ENCODE results near the gene SRRM4.

The SRRM4 gene

GRCh38 chr12:119055977-119056376 lies 74.6 kb downstream of the SRRM4 start:
- TF ChIP-seq, protein P1, sequence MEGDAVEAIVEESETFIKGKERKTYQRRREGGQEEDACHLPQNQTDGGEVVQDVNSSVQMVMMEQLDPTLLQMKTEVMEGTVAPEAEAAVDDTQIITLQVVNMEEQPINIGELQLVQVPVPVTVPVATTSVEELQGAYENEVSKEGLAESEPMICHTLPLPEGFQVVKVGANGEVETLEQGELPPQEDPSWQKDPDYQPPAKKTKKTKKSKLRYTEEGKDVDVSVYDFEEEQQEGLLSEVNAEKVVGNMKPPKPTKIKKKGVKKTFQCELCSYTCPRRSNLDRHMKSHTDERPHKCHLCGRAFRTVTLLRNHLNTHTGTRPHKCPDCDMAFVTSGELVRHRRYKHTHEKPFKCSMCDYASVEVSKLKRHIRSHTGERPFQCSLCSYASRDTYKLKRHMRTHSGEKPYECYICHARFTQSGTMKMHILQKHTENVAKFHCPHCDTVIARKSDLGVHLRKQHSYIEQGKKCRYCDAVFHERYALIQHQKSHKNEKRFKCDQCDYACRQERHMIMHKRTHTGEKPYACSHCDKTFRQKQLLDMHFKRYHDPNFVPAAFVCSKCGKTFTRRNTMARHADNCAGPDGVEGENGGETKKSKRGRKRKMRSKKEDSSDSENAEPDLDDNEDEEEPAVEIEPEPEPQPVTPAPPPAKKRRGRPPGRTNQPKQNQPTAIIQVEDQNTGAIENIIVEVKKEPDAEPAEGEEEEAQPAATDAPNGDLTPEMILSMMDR (IDR thresholded peaks at IDR 0.05; ENCODE audit: insufficient read depth, low read length, missing control alignments) = no peak
- POLR2A ChIA-PET = no interaction called here
- no peak overlapping the region for H3K4me3 ChIP-seq (ENCODE audit: low read depth, low read length)
- no peak for DNase-seq (ENCODE audit: low read depth, low spot score)
- CTCF ChIA-PET = no interaction called here

DNA sequence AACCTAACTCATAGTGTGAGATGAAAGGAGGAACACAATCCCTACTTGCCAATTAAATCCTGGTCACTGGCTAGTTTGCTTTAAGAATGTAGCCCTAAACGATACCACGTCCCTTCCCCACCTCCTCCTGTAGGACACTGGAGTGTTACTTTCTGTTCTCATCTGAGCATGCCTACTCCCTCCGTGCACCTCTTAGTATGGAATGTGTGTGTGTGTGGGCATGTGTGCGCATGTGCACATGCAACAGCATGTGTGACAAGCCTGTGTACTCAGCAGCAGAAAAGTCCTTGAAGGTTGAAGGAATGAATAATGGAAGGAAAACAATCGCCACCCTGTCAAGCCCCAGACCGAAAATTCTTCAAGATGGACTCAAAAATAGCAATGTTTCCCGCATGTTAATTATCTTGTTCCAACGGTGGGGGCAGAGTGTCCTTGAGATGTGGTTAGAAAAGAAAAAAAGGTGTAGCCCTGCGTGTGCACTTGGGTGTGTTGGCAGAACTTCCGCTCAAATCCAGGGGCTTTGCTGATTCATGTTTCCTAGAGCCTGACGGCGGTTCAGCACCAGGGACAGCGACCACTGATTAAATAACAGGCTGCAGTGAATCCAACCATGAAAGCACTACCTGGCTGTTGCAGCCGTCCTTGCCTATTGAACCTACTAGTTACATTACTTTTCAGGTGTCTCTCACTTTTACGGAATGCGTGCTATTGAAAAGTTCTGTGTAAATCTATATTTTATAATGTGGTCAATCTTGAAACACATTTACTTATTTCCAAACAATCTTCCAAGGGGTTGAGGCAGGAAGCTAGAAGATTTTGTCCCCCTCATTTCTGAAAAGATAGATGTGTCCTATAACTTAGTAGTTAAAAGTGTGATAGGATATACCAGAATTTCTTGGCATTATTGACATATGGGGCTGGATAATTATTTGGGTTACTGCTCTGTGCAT lies 79.8 kb downstream of the SRRM4 start:
- TF ChIP-seq, protein P1 (IDR thresholded peaks at IDR 0.05; ENCODE audit: insufficient read depth, low read length, missing control alignments) = no peak
- ChIA-PET CTCF (no interaction called here), POLR2A (no interaction called here)
- no peak for DNase-seq (ENCODE audit: low read depth, low spot score)
- H3K4me3 ChIP-seq (ENCODE audit: low read depth, low read length) = no peak overlapping the region

DNA sequence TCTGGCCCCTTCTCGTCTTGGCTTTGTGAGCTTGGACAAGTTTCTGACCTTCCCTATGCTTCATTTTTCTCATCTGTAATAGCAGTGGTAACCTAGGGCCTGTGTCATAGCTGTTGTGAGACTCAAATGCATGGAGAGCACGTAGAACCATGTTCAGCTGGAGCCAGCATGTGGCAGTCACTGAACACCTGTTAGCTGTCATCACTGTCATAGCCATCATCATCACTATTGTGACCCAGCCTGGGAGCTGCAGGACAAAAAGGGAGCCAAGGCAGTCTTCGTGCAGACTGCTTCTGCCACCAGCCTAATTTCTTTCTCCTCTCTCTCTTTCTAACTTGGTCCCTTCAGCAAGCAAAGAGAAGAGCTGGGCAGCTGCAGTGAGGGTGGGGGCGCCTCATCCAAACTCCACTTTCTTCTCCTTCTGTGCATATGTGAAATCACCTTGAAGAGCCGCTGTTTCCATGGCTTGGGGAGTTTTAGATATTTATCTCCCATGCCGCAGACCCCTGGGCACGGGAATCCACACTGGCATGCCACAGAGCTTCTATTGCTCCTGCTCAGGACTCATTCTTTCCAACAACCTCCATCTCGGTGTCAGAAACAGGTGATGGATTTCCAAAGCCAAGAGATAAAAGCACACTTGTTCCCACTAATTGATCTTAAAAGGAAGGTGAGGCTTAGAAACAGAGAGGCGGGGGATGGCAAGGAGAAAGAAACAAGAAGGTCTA lies 87.0 kb downstream of the SRRM4 start:
- H3K4me3 ChIP-seq (ENCODE audit: low read depth, low read length) = no peak overlapping the region
- ChIA-PET POLR2A (no interaction called here), CTCF (no interaction called here)
- TF ChIP-seq, protein P1 (IDR thresholded peaks at IDR 0.05; ENCODE audit: insufficient read depth, low read length, missing control alignments) = no peak
- DNase-seq (ENCODE audit: low read depth, low spot score) = no peak

DNA sequence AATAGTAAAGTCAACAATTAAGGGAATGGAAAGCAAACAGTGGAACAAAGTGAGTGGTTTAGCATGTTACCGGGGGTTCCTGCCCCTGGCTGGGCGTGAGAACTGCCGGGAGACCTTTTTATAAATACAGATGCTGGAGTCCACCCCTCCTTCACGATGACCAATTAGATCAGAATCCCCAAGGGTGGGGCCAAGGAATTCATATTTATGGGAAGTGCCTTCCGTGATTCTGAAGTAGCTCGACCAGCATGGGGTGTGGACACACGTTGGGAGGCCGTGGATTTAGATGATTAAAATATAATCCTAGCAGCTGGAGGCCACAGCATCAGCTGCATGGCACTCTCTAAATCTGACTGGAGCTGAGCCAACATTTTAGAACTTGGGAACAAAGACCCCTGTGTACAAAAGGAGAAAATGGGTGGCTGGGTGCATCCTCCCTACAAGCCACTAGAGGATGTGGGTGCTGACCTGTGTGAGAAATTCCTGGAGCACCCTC lies 87.9 kb downstream of the SRRM4 start:
- ChIA-PET POLR2A (no interaction called here), CTCF (no interaction called here)
- no peak overlapping the region for H3K4me3 ChIP-seq (ENCODE audit: low read depth, low read length)
- TF ChIP-seq, protein P1 (IDR thresholded peaks at IDR 0.05; ENCODE audit: insufficient read depth, low read length, missing control alignments) = no peak
- DNase-seq (ENCODE audit: low read depth, low spot score) = no peak

- ChIA-PET CTCF (no interaction called here), POLR2A (no interaction called here)
- no peak overlapping the region for H3K4me3 ChIP-seq (ENCODE audit: low read depth, low read length)
- TF ChIP-seq, protein P1 (IDR thresholded peaks at IDR 0.05; ENCODE audit: insufficient read depth, low read length, missing control alignments) = no peak
- no peak for DNase-seq (ENCODE audit: low read depth, low spot score)
Observed at GRCh38 chr12:119071176-119071575, 89.8 kb downstream of the SRRM4 start.

- TF ChIP-seq, protein P1 (IDR thresholded peaks at IDR 0.05; ENCODE audit: insufficient read depth, low read length, missing control alignments) = no peak
Observed at GRCh38 chr12:119071638-119072231, 90.4 kb downstream of the SRRM4 start.

More at GRCh38 chr12:119071638-119072231, 90.4 kb downstream of the SRRM4 start:
- POLR2A ChIA-PET = no interaction called here
- no peak for DNase-seq (ENCODE audit: low read depth, low spot score)
- CTCF ChIA-PET = no interaction called here
- no peak overlapping the region for H3K4me3 ChIP-seq (ENCODE audit: low read depth, low read length)
